Embryonic facial prominence (tissue), 1 donor: ENCODE results near the gene CRK.
"Not testable (repeated sequence)": the region's sequence is repeated elsewhere in the genome, so short reads cannot be mapped to it uniquely, and the experiment has no call there.

Source experiments
- DNase-seq: peaks from one replicate; pipeline ENCODE4 v3.0.0-alpha.2; 2016; ENCODE audit errors: extremely low spot score

Gene CRK

DNA sequence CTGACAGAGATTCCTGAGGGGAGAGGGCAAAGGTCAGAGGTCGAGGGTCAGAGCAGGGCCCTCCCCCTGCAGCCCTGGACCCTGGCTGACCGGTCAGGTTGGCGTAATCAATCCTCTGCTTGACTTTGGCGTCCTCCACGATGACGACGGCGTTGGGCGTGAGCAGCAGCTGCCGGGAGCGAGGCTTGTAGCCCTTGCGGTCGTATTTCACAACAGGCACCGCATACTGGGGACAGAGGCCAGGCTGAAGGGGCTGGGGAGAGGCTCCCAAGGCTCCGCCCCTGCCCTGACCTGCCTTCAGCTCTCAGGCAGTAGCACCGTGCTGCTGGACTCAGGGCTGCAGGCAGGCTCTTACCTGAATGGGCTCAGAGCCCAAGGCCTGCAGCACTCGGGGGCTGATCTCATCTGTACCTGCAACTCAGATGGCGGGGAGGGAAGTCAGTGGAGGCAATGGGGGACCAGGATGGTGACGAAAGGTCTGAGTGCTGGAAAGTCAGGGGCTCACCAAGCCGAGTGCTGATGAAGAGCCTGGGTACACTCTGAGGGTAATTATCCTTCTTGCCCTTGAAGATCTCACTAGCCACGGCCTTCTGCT lies 12.0 kb upstream of the CRK start:
- no peak for DNase-seq

DNA sequence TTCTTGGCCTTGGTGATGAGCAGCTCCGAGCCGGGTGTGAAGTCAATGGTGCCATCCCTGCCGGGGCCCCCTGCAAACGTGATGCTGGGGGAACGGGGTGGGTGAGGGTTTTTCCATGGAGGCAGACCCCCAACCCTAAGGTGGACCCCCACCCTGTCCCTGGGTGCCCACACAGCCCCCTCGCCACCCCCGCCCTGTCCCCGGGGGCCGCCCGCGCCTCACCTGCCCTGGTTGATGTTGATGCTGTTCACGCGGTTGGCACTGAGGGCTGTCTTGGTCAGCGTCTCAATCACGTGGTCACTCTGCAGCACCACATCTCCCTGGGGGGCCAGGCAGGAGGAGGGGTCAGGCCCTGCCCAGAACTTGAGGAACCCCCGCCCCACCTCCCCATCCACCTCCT lies 11.2 kb upstream of the CRK start:
- DNase-seq: no peak

DNA sequence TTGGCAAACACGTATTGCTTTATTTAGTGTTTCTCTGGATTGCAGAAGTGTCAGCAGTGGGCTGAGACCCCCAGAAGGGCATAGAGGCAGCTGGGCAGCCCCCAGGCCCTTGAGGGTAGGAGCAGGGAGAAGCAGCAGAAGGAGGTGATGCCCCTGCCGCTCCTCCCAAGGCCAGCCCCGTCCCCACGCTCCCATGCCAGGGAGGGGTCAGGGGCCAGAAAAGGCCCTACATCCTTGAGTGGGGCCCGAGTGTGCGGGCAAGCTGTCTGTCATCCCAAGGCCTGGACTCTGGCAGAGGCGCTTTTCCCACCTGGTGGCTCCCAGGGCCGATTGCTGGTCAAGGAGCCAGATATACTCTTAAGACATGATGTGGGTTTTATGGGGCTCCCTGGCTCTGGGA lies 8.2 kb upstream of the CRK start:
- DNase-seq: no peak

DNA sequence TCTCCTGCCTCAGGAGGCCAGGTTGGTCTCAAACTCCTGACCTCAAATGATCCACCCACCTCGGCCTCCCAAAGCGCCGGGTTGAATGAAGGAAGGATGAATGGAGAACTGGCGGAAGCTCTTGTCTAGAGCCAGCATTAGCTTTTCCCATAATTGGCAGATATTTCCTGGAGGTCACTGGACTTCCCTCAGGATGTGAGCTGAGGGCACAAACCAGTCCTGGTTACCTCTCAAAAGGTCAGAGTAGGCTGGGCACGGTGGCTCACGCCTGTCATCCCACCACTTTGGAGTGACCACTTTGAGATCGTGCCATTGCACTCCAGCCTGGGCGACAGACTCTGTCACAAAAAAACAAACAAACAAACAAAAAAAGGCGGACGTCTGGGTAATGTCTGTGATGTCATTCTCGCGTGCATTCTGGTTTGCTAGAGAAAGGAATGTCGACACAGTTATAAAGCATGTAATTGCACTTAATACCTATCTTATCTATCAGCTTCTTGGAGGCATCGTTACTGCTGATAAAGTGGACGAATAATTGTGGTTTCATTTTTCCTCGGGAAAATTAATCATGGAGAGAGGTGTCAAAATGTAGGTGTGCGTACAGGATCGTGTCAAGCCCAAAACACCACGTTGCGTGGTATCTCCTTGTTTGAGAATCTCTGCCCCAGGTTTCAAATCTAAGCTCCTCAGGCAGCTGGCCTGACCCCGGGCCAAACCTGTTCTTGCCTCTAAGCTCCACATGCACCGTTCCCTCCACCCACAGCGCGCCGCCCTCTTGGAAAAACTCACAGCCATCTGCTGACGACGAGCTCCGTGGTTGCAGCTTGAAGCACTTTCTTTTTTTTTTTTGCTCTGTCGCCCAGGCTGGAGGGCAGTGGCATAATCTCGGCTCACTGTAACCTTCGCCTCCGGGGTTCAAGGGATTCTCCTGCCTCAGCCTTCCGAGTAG lies 6.4 kb upstream of the CRK start:
- DNase-seq: no peak

DNA sequence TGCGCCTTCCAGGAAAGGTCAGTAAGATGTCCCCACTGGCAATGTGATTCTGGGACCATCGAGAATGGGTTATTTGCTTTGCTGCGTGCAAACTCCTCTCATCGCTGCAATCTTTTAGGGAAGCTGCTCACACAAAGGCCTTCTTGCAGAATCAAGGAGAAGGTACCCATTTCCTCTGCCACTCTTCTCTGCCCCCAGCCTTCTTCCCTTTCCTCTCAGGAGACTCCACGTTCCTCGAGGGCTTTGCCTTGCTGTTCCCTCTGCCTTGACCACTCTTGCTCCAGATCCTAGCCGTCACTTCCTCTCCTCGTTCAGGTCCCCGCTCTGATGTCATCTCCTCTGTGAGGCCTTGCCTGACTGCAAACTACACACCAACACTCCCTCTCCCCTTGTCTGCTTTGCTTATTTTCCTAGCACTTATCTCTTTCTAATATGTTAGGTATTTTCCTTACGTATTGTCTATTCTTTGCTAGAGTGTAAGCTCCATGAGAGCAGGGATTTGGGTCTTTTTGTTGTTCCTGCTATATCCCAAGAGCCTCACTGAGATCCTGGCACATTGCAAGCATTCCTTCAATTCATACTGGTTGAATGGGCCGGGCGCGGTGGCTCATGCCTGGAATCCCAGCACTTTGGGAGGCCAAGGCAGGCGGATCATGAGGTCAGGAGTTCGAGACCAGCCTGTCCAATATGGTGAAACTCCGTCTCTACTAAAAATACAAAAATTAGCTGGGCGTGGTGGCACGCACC lies 5.3 kb upstream of the CRK start:
- no peak for DNase-seq

DNA sequence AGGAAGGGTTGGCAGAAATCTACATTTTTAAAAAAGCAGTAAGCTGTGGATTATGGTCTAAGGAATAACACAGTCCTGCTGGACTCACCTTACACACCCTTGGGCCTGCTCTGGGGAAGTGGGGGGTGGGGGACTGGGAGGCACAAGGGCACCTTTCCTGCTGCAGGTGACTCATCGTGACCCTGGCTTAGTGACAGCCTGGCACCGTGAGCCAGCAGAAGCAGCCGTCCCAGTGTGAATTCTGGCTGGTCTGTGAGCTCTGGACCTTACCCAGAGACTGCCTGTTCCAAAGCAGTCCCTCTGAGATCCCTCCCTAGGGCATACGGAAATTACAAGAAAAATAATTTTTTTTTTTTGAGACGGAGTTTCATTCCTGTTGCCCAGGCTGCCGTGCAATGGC lies 4.2 kb upstream of the CRK start:
- no peak for DNase-seq

DNA sequence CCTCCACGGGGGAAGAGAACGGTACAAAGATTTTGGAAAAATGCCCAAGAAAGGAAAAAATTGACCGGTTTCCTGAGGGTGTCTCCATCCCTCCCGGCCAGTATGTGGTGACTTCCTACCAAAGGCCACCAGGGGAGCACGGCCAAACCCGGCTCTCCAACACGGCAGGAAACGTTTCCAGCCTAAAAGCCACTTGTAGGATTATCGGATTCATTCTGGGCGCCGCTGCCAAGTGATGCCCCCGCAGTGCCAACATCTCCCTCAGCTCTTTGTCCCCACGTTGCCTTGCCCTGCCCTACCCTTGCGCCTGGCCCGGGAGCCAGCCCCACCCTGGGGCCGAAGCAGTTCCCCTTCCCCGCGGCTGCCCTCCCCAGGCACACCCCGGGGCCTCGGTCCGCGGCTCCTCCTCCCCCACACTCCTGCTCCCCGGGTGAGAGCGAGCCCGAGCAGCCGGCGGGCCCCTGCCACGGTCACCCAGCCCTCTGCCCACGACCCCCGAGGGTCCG lies 688 bp downstream of the CRK start:
- peak; percentile 32 for DNase-seq

DNA sequence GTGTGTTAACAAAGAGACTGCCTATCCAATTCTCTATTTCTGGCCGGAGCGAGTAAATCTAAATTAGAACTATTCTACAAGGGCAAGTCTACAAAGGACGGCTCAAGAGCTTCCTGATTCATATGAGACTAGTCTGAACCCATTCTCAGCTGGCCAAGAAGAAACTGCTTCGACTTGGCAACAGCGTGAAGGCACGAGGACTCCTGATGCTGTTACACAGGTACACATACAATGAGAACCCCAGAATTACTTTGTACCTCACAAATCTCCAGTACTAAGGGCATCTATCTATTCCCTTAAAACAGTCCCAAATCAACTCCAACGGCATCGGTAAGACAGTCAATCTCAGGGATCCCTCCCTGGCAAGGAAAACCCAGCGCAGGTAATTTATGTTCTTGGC lies 1.5 kb downstream of the CRK start:
- no peak for DNase-seq

DNA sequence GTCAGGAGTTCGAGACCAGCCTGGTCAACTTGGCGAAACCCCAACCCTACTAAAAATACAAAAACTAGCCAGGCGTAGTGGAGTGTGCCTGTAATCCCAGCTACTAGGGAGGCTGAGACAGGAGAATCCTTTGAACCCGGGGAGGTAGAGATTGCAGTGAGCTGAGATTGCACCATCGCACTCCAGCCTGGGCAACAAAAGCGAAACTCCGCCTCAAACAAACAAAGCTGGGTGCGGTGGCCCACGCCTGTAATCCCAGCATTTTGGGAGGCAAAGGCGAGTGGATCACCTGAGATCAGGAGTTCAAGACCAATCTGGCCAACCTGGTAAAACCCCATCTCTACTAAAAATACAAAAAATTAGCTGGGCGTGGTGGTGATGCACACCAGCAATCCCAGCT lies 2.3 kb downstream of the CRK start:
- not testable (repeated sequence) for DNase-seq

DNA sequence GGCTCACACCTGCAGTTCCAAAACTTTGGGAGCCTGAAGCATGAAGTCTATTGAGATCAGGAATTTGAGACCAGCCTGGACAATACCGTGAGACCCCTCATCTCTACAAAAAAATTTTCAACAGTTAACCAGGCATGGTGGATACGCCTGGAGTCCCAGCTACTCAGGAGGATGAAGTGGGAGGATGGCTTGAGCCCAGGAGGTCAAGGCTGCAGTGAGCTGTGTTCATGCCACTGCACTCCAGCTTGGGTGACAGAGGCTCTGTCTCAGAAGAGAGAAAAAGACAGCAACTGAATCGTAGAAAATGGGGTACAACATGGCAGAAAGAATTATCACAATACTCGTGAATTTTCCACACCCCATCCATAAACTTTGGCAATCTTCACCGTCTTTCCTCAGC lies 3.2 kb downstream of the CRK start:
- DNase-seq: no peak

DNA sequence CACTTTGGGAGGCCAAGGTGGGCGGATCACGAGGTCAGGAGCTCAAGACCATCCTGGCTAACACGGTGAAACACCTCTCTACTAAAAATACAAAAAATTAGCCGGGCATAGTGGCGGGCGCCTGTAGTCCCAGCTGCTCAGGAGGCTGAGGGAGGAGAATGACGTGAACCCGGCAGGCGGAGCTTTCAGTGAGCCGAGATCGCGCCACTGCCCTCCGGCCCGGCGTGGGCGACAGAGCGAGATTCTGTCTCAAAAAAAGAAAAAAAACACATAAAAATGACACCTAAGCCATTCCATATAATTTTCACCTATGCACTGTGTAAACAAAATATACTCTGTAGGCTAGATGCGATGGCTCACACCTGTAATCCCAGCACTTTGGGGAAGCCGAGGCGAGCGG lies 5.8 kb downstream of the CRK start:
- DNase-seq: not testable (repeated sequence)

DNA sequence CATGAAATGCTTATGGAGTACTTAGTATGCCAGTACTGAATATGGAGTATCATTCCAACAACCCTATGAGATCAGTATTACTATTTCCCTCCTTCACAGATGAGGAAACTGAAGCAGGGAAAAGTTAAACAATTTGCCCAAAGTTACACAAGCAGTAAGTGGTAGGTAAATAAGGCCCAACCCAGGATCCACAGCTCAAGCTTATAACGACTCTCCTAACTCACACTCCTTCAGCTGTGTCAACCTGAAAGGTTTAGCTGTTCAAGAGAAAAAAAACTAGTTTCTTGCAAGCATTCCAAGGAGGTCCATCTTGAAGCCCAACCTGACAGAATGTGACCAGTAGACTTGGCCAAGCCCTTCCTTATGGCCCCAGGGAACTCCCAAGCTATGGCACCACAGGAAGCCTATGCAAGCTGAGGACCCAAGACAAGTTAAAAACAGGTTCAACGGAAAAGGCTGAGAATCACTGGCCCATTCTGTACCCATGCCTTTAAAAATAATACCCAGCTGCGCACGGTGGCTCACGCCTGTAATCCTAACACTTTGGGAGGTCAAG lies 6.5 kb downstream of the CRK start:
- no peak for DNase-seq

DNA sequence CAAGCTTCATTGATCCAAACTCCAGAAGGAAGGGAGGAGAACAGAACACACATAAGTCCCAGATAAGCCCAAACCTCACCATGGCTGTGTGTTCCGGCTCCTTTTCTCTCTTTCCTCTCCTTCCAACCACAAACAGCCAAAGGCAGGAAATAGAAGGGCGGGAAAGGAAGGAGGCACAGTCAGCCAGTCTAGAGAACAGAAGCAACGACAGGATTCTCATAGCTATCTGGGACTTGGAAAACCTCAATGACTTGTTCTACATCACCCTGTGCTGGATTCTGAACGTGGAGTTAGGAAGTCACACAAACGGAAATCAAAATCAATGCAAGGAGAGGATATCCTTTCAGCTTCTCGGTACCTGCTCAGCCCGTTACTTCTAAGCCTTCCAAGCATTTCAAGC lies 9.0 kb downstream of the CRK start:
- DNase-seq: no peak

DNA sequence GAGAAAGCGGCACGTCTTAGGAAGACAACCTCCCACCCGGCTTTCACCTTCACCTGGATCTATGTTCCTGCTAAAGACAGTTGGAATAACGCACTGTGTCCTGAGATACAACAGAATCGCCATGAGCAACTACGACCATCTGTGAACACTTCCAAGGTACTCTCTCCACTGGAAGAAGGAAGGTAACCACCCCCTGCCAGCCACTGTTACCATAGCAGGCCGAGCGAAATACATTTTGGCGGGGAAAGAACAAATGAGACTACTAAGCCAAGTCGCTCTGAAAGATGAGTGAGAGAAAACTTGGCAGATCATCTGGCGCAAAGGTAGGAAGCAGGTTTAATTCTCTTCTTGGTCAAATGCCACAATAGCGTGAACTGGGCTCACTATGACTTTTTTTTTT lies 9.8 kb downstream of the CRK start:
- DNase-seq: no peak

DNA sequence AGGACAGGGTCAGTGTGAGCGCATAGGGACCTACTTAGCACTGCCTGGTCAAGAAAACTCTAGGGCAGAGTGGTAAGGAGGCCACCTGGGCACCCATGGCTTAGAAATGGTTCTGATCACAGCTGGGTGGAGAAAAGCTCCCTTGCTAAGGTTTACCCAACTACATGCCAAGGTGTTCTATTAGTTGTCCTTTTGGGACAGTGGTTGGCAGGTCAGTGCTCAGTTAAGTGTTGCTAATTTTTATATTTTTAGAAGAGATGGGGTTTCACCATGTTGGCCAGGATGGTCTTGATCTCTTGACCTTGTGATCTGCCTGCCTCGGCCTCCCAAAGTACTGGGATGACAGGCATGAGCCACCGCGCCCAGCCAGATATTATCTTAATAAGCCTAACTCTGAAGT lies 10.3 kb downstream of the CRK start:
- DNase-seq: not testable (repeated sequence)

DNA sequence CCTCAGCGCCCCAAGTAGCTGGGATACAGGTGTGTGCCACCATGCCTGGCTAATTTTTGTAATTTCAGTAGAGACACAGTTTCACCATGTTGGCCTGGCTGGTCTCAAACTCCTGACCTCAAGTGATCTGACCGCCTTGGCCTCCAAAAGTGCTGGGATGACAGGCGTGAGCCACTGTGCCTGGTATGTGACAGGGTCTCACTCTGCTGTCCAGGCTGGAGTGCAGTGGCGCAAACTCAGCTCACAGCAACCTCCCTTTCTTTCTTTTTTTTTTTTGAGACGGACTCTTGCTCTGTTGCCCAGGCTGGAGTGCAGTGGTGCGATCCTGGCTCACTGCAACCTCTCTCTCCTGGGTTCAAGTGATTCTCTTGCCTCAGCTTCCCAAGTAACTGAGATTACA lies 13.3 kb downstream of the CRK start:
- not testable (repeated sequence) for DNase-seq

DNA sequence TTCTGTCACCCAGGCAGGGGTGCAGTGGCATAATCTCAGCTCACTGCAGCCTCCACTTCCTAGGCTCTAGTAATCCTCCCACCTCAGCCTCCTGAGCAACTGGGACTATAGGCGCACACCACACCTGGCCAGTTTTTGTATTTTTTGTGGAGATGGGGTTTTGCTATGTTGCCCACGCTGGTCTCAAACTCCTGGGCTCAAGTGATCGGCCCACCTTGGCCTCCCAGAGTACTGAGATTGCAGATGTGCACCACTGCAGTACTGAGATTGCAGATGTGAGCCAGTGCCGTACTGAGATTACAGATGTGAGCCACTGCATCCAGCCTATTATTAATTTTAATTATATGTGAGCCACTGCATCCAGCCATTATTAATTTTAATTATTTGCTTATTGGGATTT lies 13.8 kb downstream of the CRK start:
- no peak for DNase-seq

DNA sequence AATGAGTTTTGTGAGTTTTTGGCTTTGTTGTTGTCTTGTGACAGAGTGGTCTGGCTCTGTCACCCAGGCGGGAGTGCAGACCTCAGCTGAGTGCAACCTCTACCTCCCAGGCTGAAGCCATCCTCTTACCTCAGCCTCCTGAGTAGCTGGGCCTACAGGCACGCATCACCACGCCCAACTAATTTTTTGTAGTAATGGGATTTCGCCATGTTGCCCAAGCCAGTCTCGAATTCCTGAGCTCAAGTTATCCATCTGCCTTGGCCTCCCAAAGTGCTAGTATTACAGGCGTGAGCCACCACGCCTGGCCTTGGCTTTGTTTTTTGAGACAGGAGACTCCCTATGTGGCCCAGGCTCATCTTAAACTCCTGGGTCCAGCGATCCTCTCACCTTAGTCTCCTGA lies 15.1 kb downstream of the CRK start:
- no peak for DNase-seq

DNA sequence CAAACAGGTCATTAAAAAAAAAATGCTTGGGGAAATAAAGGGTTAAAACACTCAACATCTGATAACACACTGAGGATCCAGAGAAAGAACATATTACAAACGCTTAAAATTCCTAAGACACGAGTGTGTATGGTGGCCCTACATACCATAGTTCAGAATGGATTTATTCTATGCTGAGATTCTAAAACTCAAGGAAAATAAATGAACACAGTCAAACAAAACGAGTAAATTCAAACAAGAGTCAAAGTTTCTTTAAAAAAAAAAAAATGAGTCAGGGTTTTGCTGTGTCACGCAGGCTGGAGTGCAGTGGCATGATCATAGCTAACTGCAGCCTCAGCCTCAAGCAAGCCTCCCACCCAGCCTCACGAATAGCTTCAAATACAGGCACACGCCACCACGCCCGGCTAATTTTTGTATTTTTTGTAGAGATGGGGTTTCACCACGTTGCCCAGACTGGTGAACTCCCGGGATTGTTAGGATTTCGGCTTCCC lies 17.4 kb downstream of the CRK start:
- no peak for DNase-seq

DNA sequence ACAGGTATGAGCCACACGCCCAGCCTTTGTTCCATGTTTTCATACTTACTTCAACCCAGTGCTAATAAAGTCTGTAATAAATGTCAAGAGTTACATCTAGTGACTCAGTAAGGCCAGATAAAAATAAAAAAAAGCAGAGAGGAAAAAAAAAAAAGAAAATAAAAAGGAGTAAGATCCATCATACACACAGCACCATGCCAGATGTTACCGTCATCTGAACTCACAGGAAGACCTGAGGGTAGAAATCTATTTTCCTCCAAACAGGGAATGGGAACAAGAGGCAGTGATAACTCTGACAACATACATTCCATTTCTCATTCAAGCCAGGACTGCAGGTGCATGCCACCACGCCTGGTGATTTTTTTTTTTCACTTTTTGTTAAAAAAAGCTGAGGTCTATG lies 20.7 kb downstream of the CRK start:
- no peak for DNase-seq

DNA sequence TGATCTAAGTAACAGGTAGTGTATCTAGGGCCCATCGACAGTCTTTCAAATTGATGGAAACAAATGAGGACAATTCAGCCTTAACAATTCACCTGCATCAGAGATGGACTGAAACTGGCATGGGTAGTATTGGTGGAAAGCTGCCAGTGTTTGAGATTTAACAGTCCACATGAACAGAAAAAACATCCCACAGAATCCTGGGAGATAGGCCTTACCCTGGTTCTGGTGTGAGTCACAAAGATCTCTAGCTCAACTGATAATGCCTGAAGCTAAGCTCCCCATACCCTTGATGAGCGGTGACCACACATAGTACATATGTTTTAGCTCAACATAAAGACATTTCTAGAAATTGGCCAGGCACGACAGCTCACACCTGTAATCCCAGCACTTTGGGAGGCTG lies 21.9 kb downstream of the CRK start:
- DNase-seq: no peak

DNA sequence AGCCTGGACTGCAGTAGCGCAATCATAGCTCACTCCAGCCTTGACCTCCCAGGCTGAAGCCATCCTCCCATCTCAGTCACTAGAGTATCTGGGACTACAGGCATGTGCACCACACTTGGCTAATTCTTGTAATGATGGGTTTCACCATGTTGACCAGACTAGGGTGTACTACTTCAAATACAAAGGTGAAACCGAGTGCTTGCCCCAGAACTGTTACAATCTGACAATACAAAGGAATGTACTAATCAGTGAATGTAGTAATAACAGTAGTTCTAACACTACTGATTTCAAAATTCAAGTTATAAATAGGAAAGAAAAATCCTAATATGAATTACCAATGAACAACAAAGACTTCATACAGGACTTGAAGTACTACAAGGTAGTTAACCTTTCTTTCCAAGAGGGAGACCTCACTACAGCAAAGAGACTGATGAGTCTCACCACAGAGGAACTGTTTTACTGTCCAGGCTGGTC lies 24.4 kb downstream of the CRK start:
- DNase-seq: no peak
